Heart right ventricle (tissue), 16 donors: ENCODE measurements around the gene PARP3. TPM values are rescaled to one million over a fixed set of nuclear protein-coding genes. Genes with fewer than 3 reads are reported as not detected.
A peak's percentile ranks its signal among the peaks of the same experiment; 100 is the strongest.
"Not testable (repeated sequence)": the region's sequence is repeated elsewhere in the genome, so short reads cannot be mapped to it uniquely, and the experiment has no call there.

ENCODE experiments used
- ATAC-seq, 8 donors: fragments of 200-7000 bp; cut with Tn5 transposase; one replicate each; pipeline ENCODE4 v1.9.1; 2020; ENCODE audit warnings: mild to moderate bottlenecking in 8 of 8, moderate library complexity in 8 of 8, moderate number of reproducible peaks in 1 of 8
- DNase-seq, 2 donors: peaks; one replicate each; pipeline ENCODE4 v3.0.0-alpha.2; 2020
- H3K27ac ChIP-seq, 10 donors: fragments of 200-600 bp; sonication (generic) in 2 of 10; one replicate each; pipeline versions ENCODE4 v1.5.0 to v1.8.0; 2020 to 2022; ENCODE audit warnings: mild to moderate bottlenecking in 3 of 10
- H3K27me3 ChIP-seq, 7 donors: fragments of 200-600 bp; one replicate each; pipeline ENCODE4 v1.8.0; 2021 to 2022; ENCODE audit warnings: mild to moderate bottlenecking in 2 of 7
- H3K36me3 ChIP-seq, 9 donors: fragments of 200-600 bp; sonication (generic) in 1 of 9; one replicate each; pipeline versions ENCODE4 v1.5.0 to v1.8.0; 2020 to 2022; ENCODE audit warnings: mild to moderate bottlenecking in 2 of 9
- H3K4me1 ChIP-seq, 9 donors: fragments of 200-600 bp; sonication (generic) in 1 of 9; one replicate each; pipeline versions ENCODE4 v1.5.0 to v1.8.0; 2020 to 2022; ENCODE audit warnings: mild to moderate bottlenecking in 4 of 9
- H3K4me3 ChIP-seq, 10 donors: fragments of 200-600 bp; sonication (generic) in 2 of 10; one replicate each; pipeline versions ENCODE4 v1.5.0 to v1.8.0; 2020 to 2022; ENCODE audit warnings: mild to moderate bottlenecking in 7 of 10, moderate library complexity in 2 of 10
- H3K9me3 ChIP-seq, 11 donors: fragments of 200-600 bp in 10 of 11; sonication (generic) in 2 of 11; one replicate each; pipeline versions ENCODE4 v1.5.0 to v1.8.0; 2013 to 2022; ENCODE audit warnings: mild to moderate bottlenecking in 2 of 11, control low read depth in 1 of 11, moderate library complexity in 1 of 11
- CTCF ChIP-seq, 9 donors: fragments of 200-600 bp; sonication (generic) in 2 of 9; IDR thresholded peaks; one replicate each; pipeline versions ENCODE4 v1.5.0 to v1.8.0; 2021 to 2022; ENCODE audit warnings: antibody characterized with exemption in 9 of 9, mild to moderate bottlenecking in 5 of 9, moderate library complexity in 1 of 9
- whole genome bisulfite sequencing, 2 donors: extraction: QIAGEN DNeasy Blood & Tissue Kit; methylation state at CpG; one replicate each; pipeline ENCODE4 v1.1.7; 2013; ENCODE audit warnings: inconsistent platforms in 1 of 2; 5-methylcytosine and 5-hydroxymethylcytosine counted together
- intact Hi-C, 10 donors: fragments of 100-400 bp; cut with DNase I; formaldehyde crosslinking; loops; one replicate each; pipeline versions ENCODE4 v1.11.1 to v1.14.2; 2022
- polyA plus RNA-seq, 2 donors: library from polyadenylated mRNA; stranded (reverse); fragments of 200-250 nt; gene quantifications; one replicate each; pipeline ENCODE4 v1.2.3, GENCODE V29; 2013
- total RNA-seq, 10 donors: library from RNA; stranded (reverse); fragmentation: NEBNext Ultra II Directional in 3 of 10; extraction: Animal tissue kit (Norgen Biotek cat#: 25700) in 3 of 10; gene quantifications; one replicate each; pipeline versions ENCODE4 v1.2.1 to v1.2.4, GENCODE V29; 2021 to 2023
- donor health status: Arrhythmogenic right ventricular cardiomyopathy.
- donor health status: ischemic (EF 13 %, LVEDD 7.1; RV severe dilation, severe dysfunction).
- donor health status: healthy with polysubstance abuse.
- donor health status: DM: no; HTN: yes; CAD: no.
- donor health status: DM: no; HTN: no; CAD: no.
- donor health status: ischemic (EF 25% LVEDD 6.9; RV normal size, moderate dysfunction).
- donor health status: ischemic (EF 25% LVEDD 5.7; RV mildly dilated, moderate dysfunction).
- donor health status: healthy.
- donor health status: DM: yes; HTN: yes; CAD: no.
- donor health status: Ischemic cardiomyopathy.
- donor health status: ischemic (EF 35%, LVEDD 5.7; RV mildly dilated, moderate dysfunction).
- donor health status: nonischemic (EF 11% LVEDD 7.7; RV severe dilation, severe dysfunction).
- donor health status: DM: yes; HTN: yes; CAD: no.
- donor health status: PGD.
- donor health status: ischemic (EF 29% LVEDD 5.4; RV normal size, mild dysfunction).
- donor health status: nonischemic (EF 23%, LVEDD 6.1; RV moderate dilation, normal function).

Gene PARP3
- total and polyA plus RNA-seq, 12 donors = 7.0 to 34.5 (median 16.6) TPM

- WGBS, 2 donors = 92 to 93% methylated on average over 7 of the region's 7 CpGs
- no peaks in the 10 kb centered on the region for H3K27me3 ChIP-seq
- no peak overlapping the region for H3K4me3 ChIP-seq
- no peaks in the 10 kb centered on the region for H3K4me1 ChIP-seq
- H3K27ac ChIP-seq = no peak overlapping the region
- intact Hi-C loops = no loop called here
- no peak for DNase-seq
- no peaks in the 10 kb centered on the region for H3K9me3 ChIP-seq
- no peak for TF ChIP-seq CTCF (IDR thresholded peaks at IDR 0.05)
- H3K36me3 ChIP-seq = peaks cover 0 to 18% (median 2%) of the 10 kb centered on the region in 9 donors
- peak in 2 of 8 donors; percentile 22 to 25 for ATAC-seq
Measured at GRCh38 chr3:51928438-51928837, 13.7 kb upstream of the PARP3 start.

GRCh38 chr3:51928981-51929380, 13.2 kb upstream of the PARP3 start:
- WGBS, 2 donors = 81 to 86% methylated on average over 3 of the region's 3 CpGs

GRCh38 chr3:51929420-51930003, 12.7 kb upstream of the PARP3 start:
- no peaks in the 10 kb centered on the region for H3K27me3 ChIP-seq
- WGBS, 2 donors = 73 to 74% methylated on average over 5 of the region's 5 CpGs
- intact Hi-C loops = no loop called here
- H3K27ac ChIP-seq = no peak overlapping the region
- peaks cover 0 to 29% (median 11%) of the 10 kb centered on the region in 9 donors for H3K36me3 ChIP-seq
- no peak overlapping the region for H3K4me3 ChIP-seq
- ATAC-seq (no peak), DNase-seq (no peak)
- H3K4me1 ChIP-seq = no peaks in the 10 kb centered on the region
- no peaks in the 10 kb centered on the region for H3K9me3 ChIP-seq
- no peak for TF ChIP-seq CTCF (IDR thresholded peaks at IDR 0.05)

More at GRCh38 chr3:51928981-51929380, 13.2 kb upstream of the PARP3 start:
- peak in 2 of 8 donors; percentile 26 to 28 for ATAC-seq
- H3K27ac ChIP-seq, H3K4me1 ChIP-seq, DNase-seq, H3K4me3 ChIP-seq, H3K9me3 ChIP-seq, intact Hi-C loops, H3K27me3 ChIP-seq: not testable (repeated sequence)
- peaks cover 0 to 24% (median 6%) of the 10 kb centered on the region in 9 donors for H3K36me3 ChIP-seq

- Histone ChIP-seq H3K27me3 (no peaks in the 10 kb centered on the region), H3K9me3 (no peaks in the 10 kb centered on the region), H3K36me3 (peaks cover 0 to 38% (median 18%) of the 10 kb centered on the region in 9 donors), H3K27ac (no peak overlapping the region), H3K4me3 (no peak overlapping the region), H3K4me1 (no peaks in the 10 kb centered on the region)
- ATAC-seq (no peak), DNase-seq (no peak)
- 93 to 100% methylated on average over 1 of the region's 1 CpG for WGBS, 2 donors
- TF ChIP-seq CTCF (IDR thresholded peaks at IDR 0.05) = no peak
- intact Hi-C loops = no loop called here
Measured at GRCh38 chr3:51930439-51930838, 11.7 kb upstream of the PARP3 start.

GRCh38 chr3:51931756-51932155, 10.4 kb upstream of the PARP3 start:
- intact Hi-C loops = no loop called here
- ATAC-seq (no peak), DNase-seq (no peak)
- no peak for TF ChIP-seq CTCF (IDR thresholded peaks at IDR 0.05)
- H3K9me3 ChIP-seq = no peaks in the 10 kb centered on the region
- no peak overlapping the region for H3K27ac ChIP-seq
- H3K4me3 ChIP-seq = no peak overlapping the region
- no peaks in the 10 kb centered on the region for H3K4me1 ChIP-seq
- H3K36me3 ChIP-seq = peaks cover 0 to 51% (median 24%) of the 10 kb centered on the region in 9 donors
- WGBS, 2 donors = 92 to 93% methylated on average over 6 of the region's 6 CpGs
- no peaks in the 10 kb centered on the region for H3K27me3 ChIP-seq
